Putamen (tissue), 1 donor: ENCODE data around the gene SLC66A2.
"Not testable (repeated sequence)": the region's sequence is repeated elsewhere in the genome, so short reads cannot be mapped to it uniquely, and the experiment has no call there.

Experiments
- DNase-seq: peaks from one replicate; pipeline ENCODE4 v3.0.0-alpha.2; 2016; ENCODE audit warnings: low spot score

SLC66A2 gene

DNA sequence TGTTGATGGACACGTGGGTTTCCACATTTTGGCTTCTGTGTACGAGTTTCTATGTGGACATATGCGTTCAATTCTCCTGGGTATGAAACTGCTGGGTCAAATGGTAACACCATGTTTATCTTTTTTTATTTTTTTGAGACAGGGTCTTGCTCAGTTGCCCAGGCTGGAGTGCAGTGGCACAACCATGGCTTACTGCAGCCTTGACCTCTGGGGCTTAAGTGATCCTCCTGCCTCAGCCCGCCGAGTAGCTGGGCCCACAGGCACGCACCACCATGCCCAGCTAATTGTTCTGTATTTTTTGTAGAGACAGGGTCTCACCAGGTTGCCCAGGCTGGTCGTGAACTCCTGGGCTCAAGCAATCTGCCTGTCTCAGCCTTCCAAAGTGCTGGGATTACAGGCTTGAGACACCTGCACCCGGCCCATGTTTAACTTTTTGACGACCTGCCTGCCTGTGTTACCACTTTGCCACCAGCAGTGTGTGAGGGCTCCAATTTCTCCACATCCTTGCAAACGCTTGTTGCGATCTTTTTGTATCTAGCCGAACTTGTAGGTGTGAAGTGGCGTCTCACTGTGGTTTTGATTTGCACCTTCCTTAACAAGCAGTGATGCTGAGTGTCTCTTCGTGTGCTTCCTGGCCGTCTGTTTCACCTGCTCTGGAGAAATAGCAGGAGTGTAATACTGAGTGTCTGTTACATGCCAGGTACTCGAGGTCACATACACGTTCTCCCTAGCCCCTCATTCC is 19.9 kb upstream of the SLC66A2 start:
- DNase-seq, result no peak

DNA sequence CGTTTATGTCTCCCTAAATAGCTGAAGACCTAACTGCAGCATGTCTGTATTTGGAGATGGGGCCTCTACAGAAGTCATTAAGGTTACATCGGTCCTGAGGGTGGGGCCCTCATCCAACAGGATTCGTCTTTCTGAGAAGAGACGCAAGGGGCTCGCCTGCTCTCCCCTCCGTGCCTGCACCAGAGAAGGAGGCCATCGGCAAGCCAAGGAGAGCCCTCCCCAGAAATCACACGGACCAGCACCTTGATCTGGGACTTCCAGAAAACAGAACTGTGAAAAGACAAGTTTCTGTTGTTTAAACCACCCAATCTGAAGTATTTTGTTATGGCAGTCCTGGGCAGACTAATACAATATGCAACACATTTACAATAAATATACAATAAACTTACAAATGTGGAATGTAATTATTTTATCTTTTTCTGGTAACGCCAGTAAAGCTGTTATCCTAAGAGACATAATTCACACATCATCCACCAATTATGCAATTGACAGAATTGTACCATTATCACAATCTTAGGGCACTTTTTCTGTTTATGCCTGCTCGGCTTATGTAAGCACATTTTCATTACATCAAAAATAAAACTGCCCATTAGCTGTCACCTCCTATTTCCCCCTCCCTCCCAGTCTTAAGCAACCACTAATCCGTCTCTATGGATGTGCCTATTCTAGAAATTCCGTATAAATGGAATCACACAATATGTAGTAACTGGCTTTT is 19.1 kb upstream of the SLC66A2 start:
- DNase-seq, result no peak

DNA sequence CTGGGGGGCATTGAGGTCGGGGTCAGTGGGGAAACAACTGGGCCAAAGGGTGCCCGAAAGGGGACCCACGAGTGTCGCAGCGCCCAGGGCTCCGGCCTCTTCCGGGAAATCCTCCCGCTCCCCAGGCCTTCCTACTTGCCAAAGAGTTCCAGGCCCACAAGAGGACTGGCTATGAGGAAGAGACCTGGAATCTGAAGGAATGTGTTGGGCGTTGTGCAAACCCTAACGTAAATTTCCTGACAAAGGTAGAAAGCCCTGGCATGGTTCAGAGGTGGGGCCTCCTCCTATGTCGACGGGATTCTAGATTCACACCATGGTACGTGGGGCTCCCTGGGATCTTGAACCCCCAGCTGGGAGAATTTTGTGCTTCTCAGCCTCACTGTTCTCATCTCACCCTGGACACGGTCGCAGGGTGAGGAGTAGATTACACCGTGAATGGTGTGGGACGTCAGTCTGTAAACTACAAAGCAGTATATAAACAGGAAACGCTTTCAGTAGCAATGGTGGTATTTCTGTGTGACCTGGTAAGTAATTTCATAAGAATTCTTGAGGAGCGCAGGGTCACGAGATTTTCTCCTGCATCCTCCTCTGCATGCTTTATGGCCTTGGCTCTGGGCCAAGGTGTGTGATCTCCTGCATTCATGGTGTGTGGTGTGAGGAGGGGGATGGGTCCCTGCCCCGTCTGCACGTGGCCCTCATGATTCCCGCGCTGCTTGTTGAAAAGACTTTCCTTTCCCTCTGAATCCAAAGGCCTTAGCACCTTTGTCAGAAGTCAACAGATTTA is 13.9 kb upstream of the SLC66A2 start:
- DNase-seq, result no peak

DNA sequence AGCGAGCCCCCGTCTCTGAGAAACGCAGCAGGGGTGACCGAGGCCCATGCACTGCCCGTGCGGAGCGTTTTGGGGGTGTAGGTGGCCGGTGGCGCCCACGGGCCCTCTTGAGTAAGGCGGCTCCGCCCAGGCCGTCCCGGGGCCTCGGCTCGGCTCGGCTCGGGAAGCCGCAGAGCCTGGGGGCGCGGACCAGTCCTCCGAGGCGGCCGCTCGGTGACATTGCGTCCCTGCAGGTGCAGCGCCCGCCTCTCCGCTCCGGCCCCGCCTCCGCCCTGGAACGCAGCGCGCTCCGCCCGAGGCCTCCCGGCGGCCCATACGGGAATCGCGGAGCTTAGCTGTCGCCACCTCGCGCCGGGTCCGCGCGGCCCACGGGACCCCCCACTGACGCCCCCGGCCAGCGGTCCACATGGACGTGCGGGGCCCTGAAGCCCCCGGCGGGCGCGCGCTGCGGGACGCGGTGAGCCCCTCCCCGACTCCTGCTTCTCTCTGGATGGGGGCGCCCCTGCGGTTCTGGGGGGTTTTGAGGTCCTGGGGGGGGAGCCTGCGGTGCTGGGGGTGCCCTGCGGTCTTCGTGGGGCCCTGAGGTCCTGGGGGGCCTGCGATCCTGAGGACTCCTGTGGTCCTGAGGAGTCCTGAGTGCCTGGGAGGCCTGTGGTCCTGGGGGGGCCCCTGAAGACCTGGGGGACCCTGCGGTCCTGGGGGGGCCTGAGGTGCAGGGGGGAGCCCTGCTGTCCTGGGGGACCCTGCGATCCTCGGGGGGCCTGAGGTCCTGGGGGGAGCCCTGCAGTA is 13.1 kb upstream of the SLC66A2 start, which contains the start of gene HSBP1L1:
TSS of gene HSBP1L1 (plus strand) at position 314 of the 789 bp plus-strand sequence. CDS start at position 407, 93 bp downstream.
- no peak for DNase-seq

DNA sequence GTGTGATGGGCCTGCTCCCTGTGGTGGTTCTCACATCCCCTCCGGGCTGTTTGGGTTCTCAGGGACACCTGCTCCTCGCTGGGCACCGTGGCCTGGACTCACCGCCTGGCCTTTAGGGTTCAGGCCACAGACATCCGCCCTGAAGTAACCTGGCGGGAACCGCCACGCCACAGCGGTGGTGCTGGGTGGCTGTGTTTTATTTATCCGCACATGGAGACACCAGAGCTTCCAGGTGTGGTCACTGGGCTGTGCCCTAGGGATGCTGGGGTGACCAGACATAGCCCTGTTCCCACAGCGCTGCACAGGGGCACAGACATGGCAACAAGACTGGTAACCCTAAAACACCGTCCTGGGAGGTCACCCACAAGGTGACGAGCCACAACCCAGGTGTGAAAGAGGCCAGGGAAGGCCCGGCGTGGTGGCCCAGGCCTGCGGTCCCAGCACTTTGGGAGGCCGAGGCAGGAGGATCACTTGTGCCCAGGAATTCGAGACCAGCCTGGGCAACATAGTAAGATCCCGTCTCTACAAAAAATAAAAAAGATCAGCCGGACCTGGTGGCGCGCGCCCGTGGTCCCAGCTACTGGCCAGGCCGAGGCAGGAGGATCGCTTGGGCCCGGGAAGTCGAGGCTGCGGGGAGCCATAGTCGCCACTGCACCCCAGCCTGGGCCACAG is 12.3 kb upstream of the SLC66A2 start:
- DNase-seq, result no peak

DNA sequence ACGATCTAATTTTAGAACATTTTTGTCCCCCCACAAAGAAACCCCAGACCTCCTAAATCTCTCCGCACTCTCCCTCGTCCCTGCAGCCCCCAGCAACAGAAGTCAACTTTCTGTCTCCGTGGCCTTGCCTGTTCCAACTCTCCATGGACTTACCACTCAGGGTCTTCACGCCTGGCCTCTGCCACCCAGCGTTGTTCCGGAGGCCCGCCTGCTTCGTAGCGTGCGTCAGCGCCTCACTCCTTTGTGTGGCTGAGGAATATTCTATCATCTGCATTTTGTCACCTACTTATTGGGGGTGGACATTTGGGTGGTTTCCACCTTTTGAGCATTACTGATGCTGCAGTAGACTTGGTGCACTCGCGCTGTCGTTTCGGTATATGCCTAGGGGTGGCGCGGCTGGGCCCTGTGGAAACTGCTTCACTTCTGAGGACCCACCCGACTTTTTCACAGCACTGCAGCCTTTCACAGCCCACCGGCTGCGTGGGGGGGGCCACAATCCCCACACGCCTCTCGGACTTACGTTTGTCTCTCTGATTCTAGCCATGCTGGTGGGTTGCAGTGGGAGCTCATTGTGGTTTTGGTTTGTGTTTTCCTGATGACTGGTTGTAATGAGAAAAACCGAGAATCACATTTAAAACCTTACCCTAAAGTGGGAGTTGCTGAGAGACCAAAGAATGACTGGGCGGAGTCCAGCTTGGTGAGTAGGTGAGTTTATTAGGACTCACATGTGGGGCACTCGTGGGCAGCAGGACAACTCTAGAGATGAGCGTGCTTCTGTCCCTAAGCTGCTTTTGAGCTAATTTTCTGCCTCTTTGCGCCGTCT is 11.6 kb upstream of the SLC66A2 start:
- DNase-seq, result no peak

DNA sequence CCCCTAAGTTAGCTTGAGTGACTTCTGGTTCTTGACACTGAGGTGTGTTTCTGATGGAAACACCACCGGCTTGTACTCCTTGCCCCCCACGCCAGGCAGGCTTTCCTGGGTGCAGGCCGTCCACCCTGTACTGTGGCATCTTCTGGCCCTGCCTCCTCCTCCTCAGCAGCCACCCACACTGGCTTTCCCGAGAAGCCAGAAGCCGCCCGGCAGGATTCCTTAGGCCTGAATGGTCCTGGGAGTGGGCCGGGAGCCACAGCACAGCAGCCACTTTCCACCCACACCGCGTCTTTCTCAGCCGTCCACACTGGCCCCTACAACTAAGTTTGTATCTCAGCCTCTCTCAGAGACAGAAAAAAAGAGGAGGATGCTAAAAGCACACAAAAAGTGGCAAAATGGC is 10.9 kb upstream of the SLC66A2 start:
- no peak for DNase-seq

DNA sequence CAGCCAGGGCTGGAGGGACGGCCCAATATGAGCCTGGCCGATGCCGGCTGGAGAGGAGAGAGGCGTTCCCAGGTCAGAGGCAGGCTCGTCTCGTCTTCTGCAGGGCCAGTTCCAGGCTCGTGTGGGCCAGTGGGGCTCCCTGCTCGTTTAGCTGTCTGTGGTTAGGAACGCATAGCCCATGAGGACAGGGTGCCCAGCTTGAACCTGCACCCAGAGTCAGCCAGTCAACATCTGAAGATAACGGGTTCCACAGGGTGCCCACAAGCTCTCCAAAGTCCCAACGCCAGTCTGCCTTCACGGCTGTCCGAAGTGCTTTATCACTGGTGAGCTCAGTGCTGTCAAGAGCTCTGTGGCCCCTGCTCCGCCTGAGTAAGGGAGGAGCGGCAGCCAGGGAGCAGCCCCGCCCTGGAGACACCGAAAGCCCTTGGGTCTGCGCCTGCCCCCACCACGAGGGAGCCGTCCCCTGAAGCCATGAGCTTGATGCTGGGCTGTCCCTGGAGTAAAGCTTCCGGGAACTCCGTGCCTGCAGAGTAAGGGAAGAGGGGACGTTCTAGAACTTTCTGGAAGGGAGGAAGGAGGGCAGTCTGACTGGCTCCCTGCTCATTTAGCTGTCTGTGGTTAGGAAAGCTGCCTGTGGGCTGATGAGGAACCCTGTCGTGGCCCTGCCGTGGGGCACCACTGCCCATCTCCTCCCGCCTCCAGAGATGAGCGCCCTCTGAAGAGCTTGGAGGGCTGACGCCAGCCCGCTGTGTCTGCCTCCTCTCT is 10.3 kb upstream of the SLC66A2 start:
- no peak for DNase-seq

DNA sequence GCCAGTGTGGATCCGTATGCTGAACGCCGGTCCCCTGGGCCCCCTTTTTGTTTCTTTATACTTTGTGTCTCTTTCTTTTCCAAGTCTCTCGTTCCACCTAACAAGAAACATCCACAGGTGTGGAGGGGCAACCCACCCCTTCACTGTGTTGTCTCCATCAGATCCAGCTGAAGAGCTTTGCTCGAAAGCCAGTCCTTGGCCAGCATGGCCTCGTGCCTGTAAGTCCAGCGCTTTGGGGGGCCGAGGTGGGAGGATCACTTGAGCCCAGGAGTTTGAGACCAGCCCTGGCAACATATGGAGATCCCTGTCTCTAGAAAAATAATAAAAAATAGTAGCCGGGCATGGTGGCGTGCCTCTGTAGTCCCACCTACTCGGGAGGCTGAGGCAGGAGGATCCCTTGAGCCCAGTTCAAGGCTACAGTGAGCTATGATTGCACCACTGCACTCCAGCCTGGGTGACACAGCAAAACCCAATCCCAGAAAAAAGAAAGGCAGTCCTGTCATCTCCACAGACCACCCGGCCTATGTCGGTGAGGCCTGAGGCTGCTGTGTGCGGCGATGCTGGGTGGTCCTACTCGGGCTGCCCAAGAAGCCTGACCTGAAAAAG is 9.6 kb upstream of the SLC66A2 start:
- no peak for DNase-seq

DNA sequence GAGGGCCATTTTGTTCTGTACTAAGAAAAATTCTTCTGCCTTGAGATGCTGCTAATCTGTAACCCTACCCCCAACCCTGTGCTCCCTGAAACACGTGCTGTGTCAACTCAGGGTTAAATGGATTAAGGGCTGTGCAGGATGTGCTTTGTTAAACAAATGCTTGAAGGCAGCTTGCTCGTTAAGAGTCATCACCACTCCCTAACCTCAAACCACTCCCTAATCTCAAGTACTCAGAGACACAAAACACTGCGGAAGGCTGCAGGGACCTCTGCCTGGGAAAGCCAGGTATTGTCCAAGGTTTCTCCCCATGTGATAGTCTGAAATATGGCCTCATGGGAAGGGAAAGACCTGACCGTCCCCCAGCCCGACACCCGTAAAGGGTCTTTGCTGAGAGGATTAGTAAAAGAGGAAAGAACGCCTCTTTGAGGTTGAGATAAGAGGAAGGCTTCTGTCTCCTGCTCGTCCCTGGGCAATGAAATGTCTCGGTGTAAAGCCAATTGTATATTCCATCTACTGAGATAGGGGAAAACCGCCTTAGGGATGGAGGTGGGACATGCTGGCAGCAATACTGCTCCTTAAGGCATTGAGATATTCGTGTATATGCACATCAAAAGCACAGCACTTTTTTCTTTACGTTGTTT is 8.8 kb upstream of the SLC66A2 start:
- DNase-seq, result not testable (repeated sequence)

DNA sequence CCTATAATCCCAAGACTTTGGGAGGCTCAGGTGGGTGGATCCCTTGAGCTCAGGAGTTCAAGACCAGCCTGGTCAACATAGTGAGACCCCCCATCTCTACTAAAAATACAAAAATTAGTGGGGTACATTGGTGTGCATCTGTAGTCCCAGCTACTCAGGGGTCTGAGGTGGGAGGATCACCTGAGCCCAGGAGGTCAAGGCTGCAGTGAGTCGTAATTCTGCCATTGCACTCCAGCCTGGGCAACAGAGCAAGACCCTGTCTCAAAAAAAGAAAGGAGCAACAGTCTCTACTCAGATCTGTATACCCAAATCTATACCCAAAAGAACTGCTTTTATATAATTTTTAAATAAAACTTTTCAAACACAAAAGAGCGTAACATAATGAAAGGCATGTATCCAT is 7.5 kb upstream of the SLC66A2 start:
- DNase-seq, result no peak

DNA sequence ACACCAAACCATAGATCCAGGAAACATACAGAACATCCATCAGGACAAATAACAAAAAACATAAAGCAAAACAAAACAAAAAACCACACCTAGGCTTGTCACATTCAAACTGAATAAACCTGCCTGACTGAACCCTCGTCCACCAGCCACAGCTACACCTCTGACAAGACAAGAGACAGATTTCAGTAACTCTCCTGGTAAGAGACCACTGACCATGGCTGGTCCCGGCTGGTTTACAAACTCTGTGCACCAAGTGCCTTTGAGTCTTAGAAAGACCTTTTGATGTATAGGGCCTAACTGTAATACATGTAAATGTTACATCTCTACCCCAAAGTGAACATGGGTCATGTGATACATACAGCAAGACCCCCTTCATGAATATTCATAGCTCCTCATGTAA is 4.8 kb upstream of the SLC66A2 start:
- DNase-seq, result no peak

DNA sequence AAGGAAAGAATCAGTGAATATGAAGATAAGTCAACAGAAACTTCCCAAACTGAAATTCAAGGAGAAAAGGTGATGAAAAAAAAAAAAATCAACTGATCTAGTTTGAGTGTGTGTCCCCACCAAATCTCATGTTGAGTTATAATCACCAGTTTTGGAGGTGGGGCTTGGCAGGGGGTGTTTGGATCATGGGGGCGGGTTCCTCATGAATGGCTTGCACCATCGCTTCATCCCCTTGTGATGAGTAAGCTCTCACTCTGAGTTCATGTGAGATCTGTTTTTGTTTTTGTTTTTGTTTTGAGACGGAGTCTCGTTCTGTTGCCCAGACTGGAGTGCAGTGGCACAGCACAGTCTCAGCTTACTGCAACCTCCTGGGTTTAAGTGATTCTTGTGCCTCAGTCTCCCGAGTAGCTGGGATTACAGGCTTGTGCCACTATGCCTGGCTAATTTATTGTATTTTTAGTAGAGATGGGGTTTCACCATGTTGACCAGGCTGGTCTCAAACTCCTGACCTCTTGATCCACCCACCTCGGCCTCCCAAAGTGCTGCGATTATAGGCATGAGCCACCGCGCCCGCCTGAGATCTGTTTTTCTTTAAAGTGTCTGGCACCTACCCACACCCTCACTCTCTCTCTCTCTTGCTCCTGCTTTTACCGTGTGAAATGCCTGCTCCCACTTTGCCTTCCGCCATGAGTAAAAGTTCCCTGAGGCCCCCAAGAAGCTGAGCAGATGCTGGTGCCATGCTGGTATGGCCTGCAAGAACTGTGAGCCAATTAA is 4.0 kb upstream of the SLC66A2 start:
- no peak for DNase-seq

DNA sequence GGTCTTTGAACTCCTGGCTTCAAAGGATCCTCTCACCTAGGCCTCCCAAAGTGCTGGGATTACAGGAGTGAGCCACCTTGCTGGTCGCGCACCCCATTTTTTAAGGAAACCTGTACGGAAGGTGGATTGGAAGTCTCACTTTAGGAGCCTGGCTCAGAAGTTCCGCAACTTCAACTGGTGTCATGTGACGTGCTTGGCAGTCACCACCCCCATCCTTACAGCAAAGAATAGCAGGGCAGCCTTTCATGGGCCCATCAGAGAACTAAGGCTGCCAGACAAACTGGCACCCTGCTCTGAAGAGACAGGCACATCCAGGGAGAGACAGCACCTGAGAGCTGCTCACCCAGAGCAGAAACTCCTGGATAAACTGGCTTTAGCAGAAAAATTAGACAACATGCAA is 3.3 kb upstream of the SLC66A2 start:
- no peak for DNase-seq

DNA sequence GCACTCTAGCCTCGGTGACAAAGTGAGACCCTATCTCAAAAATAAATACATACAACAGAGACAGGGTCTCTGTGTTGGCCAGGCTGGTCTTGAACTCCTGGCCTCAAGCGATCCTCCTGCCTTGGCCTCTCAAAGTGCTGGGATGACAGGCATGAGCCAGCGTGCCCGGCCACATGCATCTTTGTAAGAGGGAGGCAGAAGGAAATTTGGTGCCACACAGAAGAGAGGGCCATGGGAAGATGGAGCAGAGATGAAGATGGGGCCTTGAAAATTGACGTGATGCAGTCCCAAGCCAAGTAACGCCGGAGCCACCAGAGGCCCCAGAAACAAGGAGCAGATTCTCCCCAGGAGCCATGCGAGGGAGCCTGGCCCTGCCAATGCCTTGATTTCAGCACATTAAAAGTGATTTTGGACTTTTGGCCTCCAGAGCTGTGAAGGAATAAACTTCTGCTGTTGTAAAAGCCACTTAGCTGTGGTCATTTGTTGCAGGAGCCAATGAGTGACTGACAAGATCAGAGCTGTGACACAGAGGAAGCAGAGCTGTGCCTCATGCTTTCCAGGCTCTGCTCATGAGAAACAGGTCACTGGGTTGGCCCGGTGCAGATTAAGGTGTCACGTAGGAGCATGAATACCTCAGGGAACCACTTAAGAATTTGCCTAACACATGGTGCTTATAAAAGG is 2.7 kb upstream of the SLC66A2 start:
- DNase-seq, result no peak

DNA sequence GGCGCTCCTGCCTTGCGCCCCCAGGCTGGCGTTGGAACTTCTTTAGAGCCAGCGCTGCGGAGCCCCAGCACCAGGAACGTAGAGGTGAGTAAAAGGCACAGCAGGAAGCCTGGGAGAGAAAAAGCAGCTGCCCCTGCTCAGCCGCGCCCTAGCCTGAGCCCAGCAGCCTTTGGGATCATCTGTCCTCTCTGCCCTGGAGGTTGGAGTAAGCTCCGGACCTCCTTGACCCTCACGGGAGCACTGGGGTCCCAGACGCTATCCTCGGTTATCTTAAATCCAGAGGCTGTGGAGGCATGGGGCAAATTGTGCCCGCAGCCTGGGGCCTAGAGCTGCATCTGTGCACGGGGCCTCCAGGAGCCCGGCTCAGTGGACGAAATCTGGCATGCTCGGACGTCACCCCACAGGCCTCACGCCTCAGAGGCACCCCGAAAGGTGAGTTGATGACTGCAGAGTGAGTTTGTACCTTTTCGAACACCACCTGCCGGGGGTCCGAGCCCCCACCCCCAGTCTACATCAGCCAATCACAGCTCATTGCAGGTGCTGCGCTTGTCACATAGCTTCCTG is 1.6 kb upstream of the SLC66A2 start:
- no peak for DNase-seq

DNA sequence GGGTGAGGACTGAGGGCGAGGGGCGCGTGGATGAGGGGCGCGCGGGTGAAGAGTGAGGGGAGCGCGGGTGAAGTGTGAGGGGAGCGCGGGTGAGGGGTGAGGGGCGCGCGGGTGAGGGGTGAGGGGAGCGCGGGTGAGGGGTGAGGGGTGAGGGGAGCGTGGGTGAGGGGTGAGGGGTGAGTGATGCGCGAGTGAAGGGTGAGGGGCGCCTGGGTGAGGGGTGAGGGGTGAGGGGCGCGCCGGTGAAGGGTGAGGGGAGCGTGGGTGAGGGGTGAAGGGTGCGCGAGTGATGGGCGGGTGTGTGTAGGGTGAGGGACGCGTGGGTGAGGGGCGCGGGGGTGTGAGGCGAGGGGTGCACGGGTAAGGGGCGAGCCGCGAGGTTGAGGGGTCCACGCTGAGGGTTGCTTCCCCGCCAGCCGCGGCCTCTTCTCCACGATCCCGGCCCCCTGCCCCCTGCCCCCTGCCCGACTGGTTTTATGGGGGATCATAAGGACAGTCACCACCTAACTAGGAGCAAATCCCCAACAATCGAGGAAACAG is 1.1 kb upstream of the SLC66A2 start:
- no peak for DNase-seq
